GM18526 (cell line): ENCODE results near the gene RORB.

Experiments
- POLR2A ChIP-seq: IDR thresholded peaks from 3 replicates; pipeline ENCODE4 v1.6.1; 2011; ENCODE audit not compliant: insufficient read length; ENCODE audit errors: extremely low read depth

RORB gene

DNA sequence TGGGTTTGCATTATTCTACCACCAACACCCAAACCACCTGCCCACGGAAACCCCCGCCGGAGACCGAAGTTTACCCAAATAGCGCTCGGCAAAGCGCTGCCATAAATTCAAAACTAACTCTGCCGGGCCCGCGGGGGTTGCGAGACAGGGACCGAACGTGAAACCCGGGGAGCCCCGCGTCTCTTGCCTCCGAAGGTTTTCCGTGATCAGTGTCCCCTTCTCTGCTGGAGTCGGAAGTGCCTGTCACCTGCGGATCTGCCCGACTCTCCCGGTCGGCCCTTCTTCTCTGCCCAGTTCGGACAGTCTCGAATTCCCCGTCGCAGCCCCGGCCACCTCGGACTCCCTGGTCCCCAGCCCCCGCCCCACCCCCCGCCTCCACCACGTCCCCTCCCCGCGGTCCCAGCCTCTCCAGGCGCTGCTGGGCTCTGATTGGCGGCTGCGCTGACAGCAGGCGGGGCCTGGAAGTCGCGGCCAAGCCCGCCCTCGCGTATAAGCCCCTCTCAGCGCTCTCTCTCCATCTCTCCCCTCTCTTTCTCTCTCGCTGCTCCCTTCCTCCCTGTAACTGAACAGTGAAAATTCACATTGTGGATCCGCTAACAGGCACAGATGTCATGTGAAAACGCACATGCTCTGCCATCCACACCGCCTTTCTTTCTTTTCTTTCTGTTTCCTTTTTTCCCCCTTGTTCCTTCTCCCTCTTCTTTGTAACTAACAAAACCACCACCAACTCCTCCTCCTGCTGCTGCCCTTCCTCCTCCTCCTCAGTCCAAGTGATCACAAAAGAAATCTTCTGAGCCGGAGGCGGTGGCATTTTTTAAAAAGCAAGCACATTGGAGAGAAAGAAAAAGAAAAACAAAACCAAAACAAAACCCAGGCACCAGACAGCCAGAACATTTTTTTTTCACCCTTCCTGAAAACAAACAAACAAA is at the start of gene RORB:
Gene RORB (plus strand): TSS at position 517 of the 929 bp plus-strand sequence. CDS start 642 bp downstream, outside the sequence.
- no peak for TF ChIP-seq POLR2A

DNA sequence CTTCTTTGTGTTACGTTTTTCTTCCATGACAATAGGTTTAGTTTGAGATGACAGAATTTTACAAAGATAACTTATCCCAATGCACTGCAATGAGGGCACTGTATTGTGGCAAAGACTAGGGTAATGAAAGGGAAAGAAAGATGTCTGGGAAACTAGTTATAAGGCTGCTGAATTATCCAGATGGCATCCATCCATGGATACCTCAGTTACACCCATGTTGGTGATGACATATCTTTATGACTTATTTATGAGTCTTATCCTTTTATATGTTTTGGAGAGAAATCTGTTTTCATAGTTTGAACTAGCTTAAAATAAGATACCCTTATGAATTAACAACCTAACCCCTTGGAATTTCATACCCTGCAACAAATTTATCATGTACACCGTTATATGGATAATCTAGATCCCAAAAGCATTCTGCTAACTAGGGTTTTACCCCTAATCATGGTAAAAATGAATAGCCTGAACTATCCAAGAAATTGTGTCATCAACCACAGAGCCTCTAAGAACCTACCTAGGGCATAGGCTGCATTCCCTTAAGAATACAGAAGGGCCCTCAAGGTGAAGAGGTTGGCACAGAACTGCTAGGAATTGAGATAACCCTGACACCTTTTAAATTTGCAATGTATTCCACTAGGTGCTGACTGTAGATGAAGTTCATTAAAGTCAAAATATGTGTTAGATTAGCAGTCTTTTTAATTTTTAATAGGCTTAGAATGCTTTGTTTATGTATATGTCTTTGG is 49.5 kb upstream of the RORB start:
- no peak for TF ChIP-seq POLR2A

DNA sequence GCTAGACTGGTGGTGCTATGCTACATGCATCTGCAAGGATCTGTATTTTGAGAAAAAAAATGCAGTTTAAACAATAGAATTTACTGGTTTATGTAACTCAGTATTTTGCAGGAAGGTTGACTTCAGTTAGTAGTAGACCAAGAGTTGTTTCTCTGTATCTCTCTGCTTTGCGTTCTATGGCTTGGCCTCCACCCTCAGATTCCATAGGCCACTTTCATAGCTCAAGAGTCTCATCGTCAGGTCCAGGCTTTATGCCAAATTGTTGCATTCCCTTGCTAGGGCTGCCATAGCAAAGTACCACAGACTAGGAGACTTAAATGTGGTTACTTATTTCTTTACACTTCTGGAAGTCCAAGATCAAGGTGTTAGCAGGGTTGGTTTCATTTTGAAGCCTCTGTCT is 48.1 kb upstream of the RORB start:
- TF ChIP-seq POLR2A, result no peak

DNA sequence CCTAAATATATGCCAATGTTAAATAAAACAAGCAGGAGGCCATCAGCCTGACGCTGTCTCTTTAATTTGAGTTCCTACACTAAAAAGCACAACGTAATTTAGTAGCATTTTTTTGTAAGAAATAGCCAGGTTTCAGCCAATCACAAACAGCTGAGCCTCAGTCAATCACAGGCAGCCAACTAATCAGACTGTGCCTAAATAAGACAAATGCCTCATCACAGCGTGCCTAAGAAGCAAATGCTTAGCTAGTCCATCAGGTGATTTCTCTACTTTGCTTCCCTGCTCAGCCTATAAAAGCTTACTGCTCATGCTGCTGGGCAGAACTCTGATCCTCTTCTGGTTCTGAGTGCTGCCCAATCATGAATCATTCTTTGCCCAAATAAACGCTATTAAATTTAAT is 38.3 kb upstream of the RORB start:
- no peak for TF ChIP-seq POLR2A

DNA sequence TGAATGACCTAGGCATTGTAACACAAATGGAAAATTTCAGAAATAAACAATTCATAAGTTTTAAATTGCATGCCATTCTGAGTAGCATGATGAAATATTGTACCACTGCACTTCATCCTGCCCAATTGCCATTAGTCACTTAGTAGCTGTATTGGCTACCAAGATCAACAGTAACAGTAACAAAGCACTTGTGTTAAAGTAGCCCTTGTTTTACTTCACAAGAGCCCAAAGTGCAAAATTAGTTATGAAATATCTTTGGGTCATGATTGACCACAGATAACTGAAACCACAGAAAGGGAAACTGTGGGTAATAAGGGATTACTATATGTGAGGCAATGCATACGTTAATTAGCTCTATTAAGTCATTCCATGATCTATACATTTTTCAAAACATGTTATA is 33.3 kb upstream of the RORB start:
- no peak for TF ChIP-seq POLR2A

DNA sequence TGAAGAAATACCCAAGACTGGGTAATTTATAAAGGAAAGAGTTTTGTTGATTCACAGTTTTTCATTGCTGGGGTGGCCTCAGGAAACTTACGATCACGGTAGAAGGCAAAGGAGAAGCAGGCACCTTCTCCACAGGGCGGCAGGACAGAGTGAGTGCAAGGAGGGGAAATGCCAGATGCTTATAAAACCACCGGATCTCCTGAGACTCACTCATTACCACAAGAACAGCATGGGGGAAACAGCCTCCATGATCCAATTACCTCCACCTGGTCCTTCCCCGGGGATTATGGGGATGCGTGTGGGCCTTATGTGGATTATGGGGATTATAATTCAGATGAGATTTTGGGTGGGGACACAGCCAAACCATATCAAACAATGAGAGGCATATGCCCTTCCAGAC is 18.5 kb upstream of the RORB start:
- TF ChIP-seq POLR2A, result no peak

DNA sequence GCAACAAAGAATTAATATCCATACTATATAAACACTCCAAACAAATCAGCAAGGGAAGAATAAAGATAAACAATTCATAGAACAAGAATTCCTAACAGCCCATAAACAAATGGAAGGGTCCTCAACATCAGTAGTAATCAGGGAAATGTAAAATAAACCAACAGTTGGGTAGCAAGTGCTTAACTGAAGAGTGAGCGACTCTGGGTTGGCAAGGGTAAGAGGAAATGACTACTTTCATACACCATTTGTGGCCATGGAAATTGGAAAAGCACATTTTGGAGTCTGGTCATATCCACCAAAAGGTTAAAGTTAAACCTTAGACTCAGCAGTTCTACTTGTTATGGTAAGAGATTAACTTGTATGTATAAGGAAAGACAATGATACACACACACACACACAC is 17.4 kb upstream of the RORB start:
- TF ChIP-seq POLR2A, result no peak

DNA sequence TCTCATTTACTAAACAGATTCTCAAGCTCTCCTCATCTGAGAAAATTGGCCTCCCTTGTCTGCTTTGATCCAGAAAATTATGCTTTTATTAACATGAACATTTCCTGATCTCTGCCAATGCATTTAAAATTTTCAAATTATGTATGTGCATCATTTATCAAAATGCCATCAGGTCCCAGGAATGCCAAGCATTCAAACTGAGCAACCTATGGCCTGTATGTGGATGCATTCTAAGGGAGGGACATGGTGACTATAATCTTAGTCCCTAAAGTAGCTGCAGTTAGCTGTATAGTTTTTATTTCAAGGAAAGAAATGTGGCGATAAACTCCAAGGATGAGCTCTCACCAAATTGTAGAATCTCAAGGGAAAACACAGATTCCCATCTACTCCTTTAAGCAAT is 9.7 kb upstream of the RORB start:
- no peak for TF ChIP-seq POLR2A

DNA sequence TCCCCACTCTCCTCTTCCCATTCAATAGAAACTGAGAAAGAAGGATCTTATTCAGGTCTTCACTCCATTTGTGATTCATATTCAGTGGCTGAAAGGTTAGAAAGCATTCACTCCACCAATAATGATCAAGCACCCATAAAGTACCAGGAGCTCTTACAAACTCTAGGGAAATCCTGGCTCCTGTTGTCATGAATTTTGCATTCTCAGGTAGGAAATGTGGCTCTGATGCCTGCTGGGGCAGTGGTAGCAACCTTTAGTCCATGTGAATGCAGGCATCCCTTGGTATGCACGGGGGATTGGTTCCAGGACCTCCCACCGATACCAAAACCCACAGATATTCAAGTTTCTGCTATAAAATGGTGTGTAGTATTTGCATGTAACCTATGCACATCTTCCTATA is 3.6 kb upstream of the RORB start:
- TF ChIP-seq POLR2A, result no peak

DNA sequence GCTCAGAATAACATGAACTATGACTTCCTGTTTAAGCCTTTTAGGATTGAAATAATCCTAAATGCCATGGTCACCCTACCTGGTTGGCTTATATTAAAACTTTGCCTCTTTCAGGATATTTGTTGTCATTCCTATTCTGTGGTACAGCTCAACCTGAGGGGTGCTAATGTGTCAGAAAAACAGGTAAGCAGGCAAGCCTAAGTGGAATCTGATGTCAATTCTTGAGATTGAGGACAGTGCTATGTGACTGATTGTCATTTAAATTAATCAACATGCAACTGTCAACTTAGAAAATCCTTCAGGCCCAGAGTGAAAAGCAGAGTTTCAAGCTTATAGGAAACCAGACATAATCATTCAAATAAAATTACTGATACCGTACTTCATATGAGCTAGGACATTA is 2.6 kb upstream of the RORB start:
- TF ChIP-seq POLR2A, result no peak

DNA sequence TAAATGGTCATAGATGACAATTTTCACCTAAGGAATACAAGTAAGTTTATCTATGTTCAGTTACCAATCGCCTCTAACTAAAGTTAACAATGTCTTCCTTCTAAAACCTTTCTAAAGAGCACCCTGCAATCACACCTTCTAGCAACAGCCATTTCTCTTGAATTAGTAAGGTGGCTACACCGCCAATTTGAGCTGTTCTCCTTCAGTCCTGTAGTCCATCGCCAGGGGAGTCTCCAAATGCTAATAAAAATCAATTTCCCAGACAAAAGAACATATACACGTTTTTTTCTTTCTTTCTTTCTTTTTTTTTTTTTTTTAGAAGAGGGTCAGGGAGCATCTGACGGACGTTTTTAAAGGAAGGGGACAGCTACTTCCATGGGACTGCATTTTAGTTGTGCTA is 729 bp upstream of the RORB start:
- TF ChIP-seq POLR2A, result no peak

DNA sequence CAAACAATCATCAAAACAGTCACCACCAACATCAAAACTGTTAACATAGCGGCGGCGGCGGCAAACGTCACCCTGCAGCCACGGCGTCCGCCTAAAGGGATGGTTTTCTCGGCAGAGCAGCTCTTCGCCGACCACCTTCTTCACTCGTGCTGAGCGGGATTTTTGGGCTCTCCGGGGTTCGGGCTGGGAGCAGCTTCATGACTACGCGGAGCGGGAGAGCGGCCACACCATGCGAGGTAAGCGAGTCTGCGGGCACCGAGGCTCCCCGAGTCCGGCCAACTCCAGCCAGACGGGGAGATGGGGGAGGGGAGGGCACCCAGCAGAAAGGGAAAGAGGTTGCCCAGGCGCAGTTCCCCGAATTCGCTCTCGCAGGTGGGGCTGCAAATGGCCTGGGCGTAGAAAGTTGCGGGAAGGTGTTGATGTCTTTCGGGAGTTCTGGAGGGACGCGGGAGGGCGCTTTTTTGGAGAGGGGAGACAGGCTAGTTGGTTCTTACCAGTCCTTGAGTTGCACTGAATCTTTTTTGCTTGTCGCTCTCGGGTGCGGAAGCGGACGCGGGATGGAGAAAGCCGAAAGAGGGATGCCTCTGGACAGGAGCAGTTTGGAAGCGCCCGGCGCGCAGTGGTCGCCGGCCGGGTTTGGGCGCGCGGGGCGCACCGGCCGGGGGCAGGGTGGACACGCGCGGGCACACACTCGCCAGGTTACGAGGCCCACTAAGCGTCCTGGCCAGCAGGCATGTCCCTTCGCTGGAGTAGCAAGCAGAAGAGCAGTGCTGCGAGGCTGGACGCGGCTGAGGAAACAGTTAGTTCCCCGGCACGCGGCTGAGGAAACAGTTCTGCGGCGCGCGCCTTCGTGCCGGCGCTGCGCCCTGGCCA is 849 bp downstream of the RORB start:
- no peak for TF ChIP-seq POLR2A

DNA sequence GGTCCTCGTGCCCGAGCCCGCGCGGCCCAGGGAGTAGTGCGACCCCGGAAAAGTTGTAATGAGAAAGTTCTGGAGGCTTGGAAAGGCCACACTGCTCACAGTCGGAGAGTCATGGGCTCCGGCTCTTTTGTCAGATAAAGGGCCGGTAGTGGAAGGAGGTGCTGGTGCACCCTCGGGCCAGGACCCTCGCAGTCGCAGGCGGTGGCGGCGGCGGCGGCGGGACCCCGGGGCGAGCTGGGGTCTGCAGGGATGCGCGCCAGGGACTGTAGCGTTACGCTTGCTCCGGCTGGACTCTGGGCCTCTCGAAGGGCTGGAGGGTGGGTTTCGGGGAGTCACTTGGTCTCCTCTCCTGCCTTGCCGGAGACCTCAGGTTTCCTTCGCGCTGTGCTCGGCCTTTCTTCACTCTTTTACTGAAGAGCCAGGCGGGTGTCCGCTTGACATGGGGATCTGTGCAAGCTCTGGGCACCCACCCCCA is 1.5 kb downstream of the RORB start:
- no peak for TF ChIP-seq POLR2A

DNA sequence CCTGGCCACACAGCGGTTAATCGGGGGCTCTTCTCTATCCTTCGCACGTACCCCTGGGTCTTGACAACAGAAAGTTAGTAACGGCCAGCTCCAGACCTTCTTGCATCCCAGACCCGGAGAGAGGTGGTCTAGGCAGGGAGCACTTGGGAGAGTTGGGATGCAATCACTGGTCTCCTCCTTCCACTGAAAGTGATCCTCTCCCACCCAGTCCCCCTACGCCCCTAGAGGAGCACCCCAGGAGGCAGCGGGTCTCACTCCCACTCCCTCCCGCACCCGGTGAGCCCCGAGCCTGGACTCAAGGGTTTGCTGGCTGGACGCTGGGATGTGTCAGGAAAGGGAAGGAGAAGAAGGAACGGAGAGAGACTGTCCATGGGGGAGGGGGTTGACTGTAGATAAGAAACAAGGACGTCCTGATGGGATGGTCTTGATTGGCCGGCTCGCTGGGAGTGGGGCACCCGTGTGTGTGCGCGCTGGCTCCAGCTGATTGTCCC is 2.0 kb downstream of the RORB start:
- TF ChIP-seq POLR2A, result no peak
